PC-9 (cell line): ENCODE measurements around the gene TNFAIP1.

ENCODE experiments used
- CTCF ChIP-seq: fragments of 200-600 bp; sonication (generic); conservative IDR thresholded peaks from 2 replicates; pipeline ENCODE4 v1.6.1; 2017; ENCODE audit warnings: mixed run types, antibody characterized with exemption, mild to moderate bottlenecking, moderate library complexity
- EZH2 ChIP-seq: fragments of 200-600 bp; sonication (generic); IDR thresholded peaks from 2 replicates; pipeline ENCODE4 v1.8.0; 2017; ENCODE audit warnings: antibody characterized with exemption, low read depth

GRCh38 chr17:28385406-28385805 is 49.8 kb downstream of the TNFAIP1 start:
- TF ChIP-seq CTCF (no peak), EZH2 (no peak)
